ENCODE results near the gene RTN4. TPM values are rescaled to one million over a fixed set of nuclear protein-coding genes. Genes with fewer than 3 reads are reported as not detected.

Gene RTN4
- total and polyA plus RNA-seq, 9 donors: 110 to 334 (median 200) TPM

DNA sequence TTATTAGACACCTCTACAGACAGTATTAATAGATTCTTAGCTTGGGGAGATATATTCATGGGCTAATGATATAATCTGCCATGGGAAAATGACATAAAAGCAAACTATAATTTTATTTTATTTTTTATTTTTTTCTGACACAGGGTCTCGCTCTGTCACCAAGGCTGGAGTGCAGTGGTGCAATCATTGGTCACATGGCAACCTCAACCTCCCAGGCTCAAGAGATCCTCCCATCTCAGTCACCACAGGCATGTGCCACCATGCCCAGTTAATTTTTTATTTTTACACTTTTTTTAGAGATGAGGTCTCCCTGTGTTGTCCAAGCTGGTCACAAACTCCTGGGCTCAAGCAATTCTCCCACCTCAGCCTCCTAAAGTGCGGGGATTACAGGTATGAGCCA is 39.3 kb downstream of the RTN4 start:
- intact Hi-C loops (cut with DNase I): no loop called here
- peaks cover 3% of the 10 kb centered on the region for H3K4me1 ChIP-seq (ENCODE audit: insufficient read depth)

DNA sequence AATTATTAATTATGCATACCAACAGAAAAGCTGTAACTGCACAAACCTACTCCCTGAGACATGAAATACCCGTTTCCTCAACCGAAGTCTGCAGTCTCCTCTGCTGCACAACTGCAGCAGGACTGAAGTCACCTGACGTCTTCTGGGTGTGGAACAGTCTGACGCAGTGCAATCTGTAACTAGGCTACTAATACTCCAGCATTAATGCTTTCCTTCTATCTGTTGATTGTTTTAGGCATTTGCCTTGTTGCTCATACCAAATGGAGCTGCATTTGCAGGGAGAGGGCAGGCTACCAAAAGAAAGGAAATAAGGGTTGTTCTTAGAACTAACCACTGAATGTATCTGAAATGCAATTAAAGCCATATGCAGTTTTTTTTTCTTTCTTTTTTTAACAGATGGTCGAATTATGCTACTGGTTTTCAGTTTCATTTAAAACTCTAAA is 40.1 kb downstream of the RTN4 start:
- peak in 1 of 5 donors; percentile 21 for DNase-seq

More for the DNA sequence above, 39.3 kb downstream of the RTN4 start:
- Histone ChIP-seq H3K27ac (no peak overlapping the region), H3K36me3 (no peaks in the 10 kb centered on the region), H3K4me3 (no peak overlapping the region), H3K9me3 (no peaks in the 10 kb centered on the region), H3K27me3 (no peaks in the 10 kb centered on the region)
- TF ChIP-seq, protein P1, sequence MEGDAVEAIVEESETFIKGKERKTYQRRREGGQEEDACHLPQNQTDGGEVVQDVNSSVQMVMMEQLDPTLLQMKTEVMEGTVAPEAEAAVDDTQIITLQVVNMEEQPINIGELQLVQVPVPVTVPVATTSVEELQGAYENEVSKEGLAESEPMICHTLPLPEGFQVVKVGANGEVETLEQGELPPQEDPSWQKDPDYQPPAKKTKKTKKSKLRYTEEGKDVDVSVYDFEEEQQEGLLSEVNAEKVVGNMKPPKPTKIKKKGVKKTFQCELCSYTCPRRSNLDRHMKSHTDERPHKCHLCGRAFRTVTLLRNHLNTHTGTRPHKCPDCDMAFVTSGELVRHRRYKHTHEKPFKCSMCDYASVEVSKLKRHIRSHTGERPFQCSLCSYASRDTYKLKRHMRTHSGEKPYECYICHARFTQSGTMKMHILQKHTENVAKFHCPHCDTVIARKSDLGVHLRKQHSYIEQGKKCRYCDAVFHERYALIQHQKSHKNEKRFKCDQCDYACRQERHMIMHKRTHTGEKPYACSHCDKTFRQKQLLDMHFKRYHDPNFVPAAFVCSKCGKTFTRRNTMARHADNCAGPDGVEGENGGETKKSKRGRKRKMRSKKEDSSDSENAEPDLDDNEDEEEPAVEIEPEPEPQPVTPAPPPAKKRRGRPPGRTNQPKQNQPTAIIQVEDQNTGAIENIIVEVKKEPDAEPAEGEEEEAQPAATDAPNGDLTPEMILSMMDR (IDR thresholded peaks at IDR 0.05): no peak
- TF ChIP-seq POLR2A (IDR thresholded peaks at IDR 0.05): no peak
- WGBS, 3 donors: 96% methylated on average over 2 of the region's 2 CpGs
- no peak for DNase-seq

DNA sequence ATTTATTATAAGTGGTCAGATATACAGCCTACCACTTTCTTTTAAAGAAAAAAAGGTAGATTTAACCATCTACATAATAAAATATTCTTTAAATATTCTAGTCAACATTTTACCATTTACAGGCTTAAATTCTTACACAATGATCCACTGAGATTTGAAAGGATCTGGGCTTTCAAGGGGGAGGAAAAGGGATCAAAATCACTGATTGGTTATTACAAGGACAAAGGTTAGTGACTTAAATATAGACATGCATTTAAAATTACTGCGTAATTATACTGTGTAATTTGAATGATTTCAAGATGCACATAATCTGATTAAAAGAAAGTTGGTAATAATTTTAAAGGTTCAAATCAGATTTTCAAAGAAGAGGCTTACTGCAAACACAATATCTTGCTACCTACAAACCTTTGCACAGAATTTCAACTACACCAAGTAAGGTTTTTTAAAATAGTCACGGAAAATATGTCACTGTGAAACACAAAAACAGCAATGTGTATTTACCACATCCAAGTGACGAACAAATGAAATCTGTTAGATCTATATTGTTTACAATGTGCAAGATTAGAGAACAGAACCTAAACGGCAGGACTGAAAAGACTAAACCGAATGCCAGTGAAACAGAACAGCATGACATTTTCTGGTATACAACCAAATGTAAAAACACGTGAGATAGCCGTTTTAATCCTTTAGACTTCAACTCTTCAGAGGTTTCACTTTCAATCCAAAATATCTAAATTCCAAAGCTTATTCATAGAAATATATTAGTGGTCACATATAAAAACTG is 40.8 kb downstream of the RTN4 start:
- intact Hi-C loops (cut with DNase I): no loop called here

More for the DNA sequence above, 40.1 kb downstream of the RTN4 start:
- 5 to 7% (median 7%) methylated on average over 5 of the region's 5 CpGs for WGBS, 3 donors
- Histone ChIP-seq H3K4me3 (peak overlapping the region; percentile 30), H3K27ac (no peak overlapping the region), H3K27me3 (no peaks in the 10 kb centered on the region), H3K36me3 (no peaks in the 10 kb centered on the region), H3K4me1 (ENCODE audit: insufficient read depth) (peaks cover 3% of the 10 kb centered on the region), H3K9me3 (no peaks in the 10 kb centered on the region)
- intact Hi-C loops (cut with DNase I): no loop called here
- no peak for TF ChIP-seq POLR2A (IDR thresholded peaks at IDR 0.05)
- no peak for TF ChIP-seq EP300 (IDR thresholded peaks at IDR 0.05)
- TF ChIP-seq, protein P1 (IDR thresholded peaks at IDR 0.05): no peak

DNA sequence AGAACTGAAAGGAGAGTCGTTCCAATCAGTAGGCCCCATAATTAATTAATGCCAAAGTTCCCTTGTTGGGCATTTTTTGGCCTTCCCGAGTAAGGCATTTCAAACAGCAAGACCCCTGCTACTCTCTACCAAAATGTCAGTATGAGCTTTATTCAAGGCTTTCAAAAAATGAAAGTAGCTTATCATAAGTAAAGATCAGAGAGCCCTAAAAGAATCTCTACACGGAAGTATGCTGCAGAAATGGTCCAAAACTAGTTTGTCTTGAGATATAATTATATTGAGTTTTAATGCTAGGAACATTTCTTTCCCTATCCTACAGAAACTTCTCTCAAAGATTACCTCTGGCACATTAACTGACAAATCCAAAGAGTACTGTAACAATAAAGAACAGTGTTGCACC is 43.9 kb downstream of the RTN4 start:
- intact Hi-C loops (cut with DNase I): no loop called here
- WGBS, 3 donors: 68 to 73% (median 69%) methylated on average over 3 of the region's 3 CpGs

More for the DNA sequence above, 40.8 kb downstream of the RTN4 start:
- Histone ChIP-seq H3K4me3 (peak overlapping the region; percentile 30), H3K4me1 (ENCODE audit: insufficient read depth) (peaks cover 2% of the 10 kb centered on the region), H3K27me3 (no peaks in the 10 kb centered on the region), H3K9me3 (no peaks in the 10 kb centered on the region), H3K36me3 (no peaks in the 10 kb centered on the region), H3K27ac (no peak overlapping the region)
- TF ChIP-seq EP300 (IDR thresholded peaks at IDR 0.05): no peak
- TF ChIP-seq, protein P1 (IDR thresholded peaks at IDR 0.05): no peak
- TF ChIP-seq POLR2A (IDR thresholded peaks at IDR 0.05): no peak
- WGBS, 3 donors: 13 to 18% (median 16%) methylated on average over 7 of the region's 7 CpGs
- DNase-seq: no peak

More for the DNA sequence above, 43.9 kb downstream of the RTN4 start:
- TF ChIP-seq POLR2A (IDR thresholded peaks at IDR 0.05): no peak
- TF ChIP-seq, protein P1 (IDR thresholded peaks at IDR 0.05): no peak
- TF ChIP-seq EP300 (IDR thresholded peaks at IDR 0.05): no peak
- Histone ChIP-seq H3K27me3 (no peaks in the 10 kb centered on the region), H3K27ac (no peak overlapping the region), H3K36me3 (no peaks in the 10 kb centered on the region), H3K4me1 (ENCODE audit: insufficient read depth) (peaks cover 2% of the 10 kb centered on the region), H3K4me3 (no peak overlapping the region), H3K9me3 (no peaks in the 10 kb centered on the region)
- no peak for DNase-seq
